NCI-H2196 treated with DMSO at 0.1 percent for 48 hours (cell line): ENCODE data around the gene GGACT.

Experiments used
- DNase-seq: peaks from one replicate; lab custom pipeline; 2025; ENCODE audit not compliant: unreplicated experiment; lab: John Stamatoyannopoulos, UW

GGACT gene

GRCh38 chr13:100515410-100515800 lies 73.2 kb downstream of the GGACT start:
- DNase-seq = no peak

GRCh38 chr13:100514788-100515409 lies 73.7 kb downstream of the GGACT start:
- DNase-seq = peak; percentile 37

GRCh38 chr13:100513987-100514670 lies 74.5 kb downstream of the GGACT start:
- DNase-seq = peak; percentile 46

- DNase-seq = no peak
Observed at GRCh38 chr13:100513171-100513570, 75.4 kb downstream of the GGACT start.

- no peak for DNase-seq
Observed at GRCh38 chr13:100512422-100512821, 76.2 kb downstream of the GGACT start.

GRCh38 chr13:100511466-100511865 lies 77.1 kb downstream of the GGACT start:
- DNase-seq = no peak

- DNase-seq = no peak
Observed at GRCh38 chr13:100510208-100510957, 78.2 kb downstream of the GGACT start.

- DNase-seq = no peak
Observed at GRCh38 chr13:100508996-100509395, 79.6 kb downstream of the GGACT start.

- no peak for DNase-seq
Observed at GRCh38 chr13:100508455-100508854, 80.1 kb downstream of the GGACT start.

GRCh38 chr13:100506600-100507422 lies 81.8 kb downstream of the GGACT start:
- no peak for DNase-seq

- DNase-seq = no peak
Observed at GRCh38 chr13:100506154-100506553, 82.4 kb downstream of the GGACT start.

GRCh38 chr13:100503622-100504021 lies 85.0 kb downstream of the GGACT start:
- DNase-seq = no peak

GRCh38 chr13:100502446-100502845 lies 86.1 kb downstream of the GGACT start:
- DNase-seq = no peak

- DNase-seq = no peak
Observed at GRCh38 chr13:100497389-100497788, 91.2 kb downstream of the GGACT start.

- DNase-seq = no peak
Observed at GRCh38 chr13:100495455-100495854, 93.1 kb downstream of the GGACT start.

GRCh38 chr13:100493418-100493817 lies 95.2 kb downstream of the GGACT start:
- DNase-seq = no peak

GRCh38 chr13:100491164-100491842 lies 97.3 kb downstream of the GGACT start:
- no peak for DNase-seq

GRCh38 chr13:100490692-100491091 lies 97.9 kb downstream of the GGACT start:
- peak; percentile 61 for DNase-seq

GRCh38 chr13:100485265-100485664 lies 103.3 kb downstream of the GGACT start:
- DNase-seq = no peak

- no peak for DNase-seq
Observed at GRCh38 chr13:100484702-100485101, 103.9 kb downstream of the GGACT start.
